Neural cell (in vitro differentiated cells): ENCODE data around the gene RGS3. TPM values are rescaled to one million over a fixed set of nuclear protein-coding genes. Genes with fewer than 3 reads are reported as not detected.

Source experiments
- H2AFZ ChIP-seq: fragments of 200-600, 300-800 bp; sonication (generic), shearing (Covaris generic); 2 replicates; pipeline ENCODE4 v1.6.0; 2014; ENCODE audit warnings: low read depth, mild to moderate bottlenecking, antibody characterized with exemption, low read length, moderate library complexity
- H3F3A ChIP-seq: fragments of 200-600 bp; shearing (Covaris generic); 2 replicates; pipeline ENCODE4 v1.6.1; 2016; ENCODE audit warnings: mild to moderate bottlenecking, moderate library complexity, mixed read lengths, antibody characterized with exemption, low read length; ENCODE audit not compliant: insufficient read depth, poor library complexity, severe bottlenecking
- H3K27ac ChIP-seq: fragments of 200-600, 300-800 bp; sonication (generic), shearing (Covaris generic); 2 replicates; pipeline ENCODE4 v1.5.1; 2014; ENCODE audit warnings: mild to moderate bottlenecking, low read length, moderate library complexity
- H3K27me3 ChIP-seq: fragments of 300-800, 200-600 bp; sonication (generic), shearing (Covaris generic); 2 replicates; pipeline ENCODE4 v1.6.0; 2014; ENCODE audit warnings: mild to moderate bottlenecking, low read depth, low read length, moderate library complexity; ENCODE audit not compliant: insufficient read depth
- H3K36me3 ChIP-seq: fragments of 300-800, 200-600 bp; sonication (generic), shearing (Covaris generic); 2 replicates; pipeline ENCODE4 v1.5.1; 2014; ENCODE audit warnings: mild to moderate bottlenecking, antibody characterized with exemption, low read length, moderate library complexity; ENCODE audit not compliant: insufficient read depth
- H3K4me2 ChIP-seq: fragments of 300-800, 200-600 bp; sonication (generic), shearing (Covaris generic); 2 replicates; pipeline ENCODE4 v1.6.0; 2014; ENCODE audit warnings: mild to moderate bottlenecking, low read length
- H3K4me3 ChIP-seq: fragments of 300-800, 200-600 bp; sonication (generic), shearing (Covaris generic); 2 replicates; pipeline ENCODE4 v1.5.1; 2014; ENCODE audit warnings: mild to moderate bottlenecking, low read length, moderate library complexity
- H3K79me2 ChIP-seq: fragments of 200-600 bp; shearing (Covaris generic); replicated peaks from 2 replicates; pipeline ENCODE4 v1.6.0; 2014; ENCODE audit warnings: mild to moderate bottlenecking, low read length, moderate library complexity; ENCODE audit not compliant: insufficient read depth
- H3K9ac ChIP-seq: fragments of 300-800, 200-600 bp; sonication (generic), shearing (Covaris generic); 2 replicates; pipeline ENCODE4 v1.6.1; 2016; ENCODE audit warnings: mild to moderate bottlenecking, low read length, mixed read lengths
- H3K9me2 ChIP-seq: fragments of 200-600 bp; shearing (Covaris generic); 2 replicates; pipeline ENCODE4 v1.6.1; 2016; ENCODE audit warnings: mild to moderate bottlenecking, low read length, mixed read lengths; ENCODE audit not compliant: insufficient read depth
- H3K9me3 ChIP-seq: fragments of 200-600, 300-800 bp; sonication (generic), shearing (Covaris generic); 2 replicates; pipeline ENCODE4 v1.6.1; 2016; ENCODE audit warnings: mild to moderate bottlenecking, mixed run types, low read length, moderate library complexity, mixed read lengths
- H4K20me1 ChIP-seq: fragments of 200-600 bp; shearing (Covaris generic); 2 replicates; pipeline ENCODE4 v1.6.1; 2016; ENCODE audit warnings: mild to moderate bottlenecking, mixed run types; ENCODE audit not compliant: insufficient read depth
- EP300 ChIP-seq: fragments of 450-650 bp; conservative IDR thresholded peaks from 2 replicates; pipeline ENCODE4 v1.6.1; 2014; ENCODE audit warnings: antibody characterized with exemption, mild to moderate bottlenecking, moderate library complexity; ENCODE audit not compliant: poor library complexity, severe bottlenecking
- EZH2 ChIP-seq: fragments of 200-600, 300-800 bp; shearing (Covaris generic), sonication (generic); IDR thresholded peaks from 2 replicates; pipeline ENCODE4 v1.6.1; 2014; ENCODE audit warnings: antibody characterized with exemption, low read length, borderline replicate concordance, mild to moderate bottlenecking; ENCODE audit not compliant: insufficient read depth, poor library complexity, severe bottlenecking
- MXI1 ChIP-seq: fragments of 450-650 bp; conservative IDR thresholded peaks from 2 replicates; pipeline ENCODE4 v1.6.1; 2014; ENCODE audit warnings: antibody characterized with exemption, mild to moderate bottlenecking; ENCODE audit not compliant: poor library complexity, severe bottlenecking
- POLR2AphosphoS5 ChIP-seq: IDR thresholded peaks from 2 replicates; pipeline ENCODE4 v1.6.1; 2012
- RAD21 ChIP-seq: fragments of 450-650 bp; conservative IDR thresholded peaks from 2 replicates; pipeline ENCODE4 v1.6.1; 2014; ENCODE audit warnings: antibody characterized with exemption, mild to moderate bottlenecking, moderate library complexity
- REST ChIP-seq: IDR thresholded peaks from 2 replicates; pipeline ENCODE4 v1.6.1; 2012; ENCODE audit warnings: borderline replicate concordance
- SMC3 ChIP-seq: fragments of 450-650 bp; conservative IDR thresholded peaks from 2 replicates; pipeline ENCODE4 v1.6.1; 2014; ENCODE audit warnings: antibody characterized with exemption, mild to moderate bottlenecking, moderate library complexity; ENCODE audit not compliant: poor library complexity
- TAF1 ChIP-seq: IDR thresholded peaks from 2 replicates; pipeline ENCODE4 v1.6.1; 2012; ENCODE audit warnings: low read depth
- polyA plus RNA-seq: library from polyadenylated mRNA; depleted of rRNA; stranded (reverse); fragments of >200 nt; gene quantifications from 2 replicates; pipeline ENCODE4 v1.2.3, GENCODE V29; 2014
- TF ChIP-seq, protein P1 (sequence below): fragments of 450-650 bp; IDR thresholded peaks from 2 replicates; pipeline ENCODE4 v1.5.1; 2014; ENCODE audit warnings: antibody characterized with exemption, mild to moderate bottlenecking, moderate library complexity; ENCODE audit not compliant: poor library complexity, severe bottlenecking

The RGS3 gene
- polyA plus RNA-seq, 1 donor from 2014 or later, result 25.3 TPM

DNA sequence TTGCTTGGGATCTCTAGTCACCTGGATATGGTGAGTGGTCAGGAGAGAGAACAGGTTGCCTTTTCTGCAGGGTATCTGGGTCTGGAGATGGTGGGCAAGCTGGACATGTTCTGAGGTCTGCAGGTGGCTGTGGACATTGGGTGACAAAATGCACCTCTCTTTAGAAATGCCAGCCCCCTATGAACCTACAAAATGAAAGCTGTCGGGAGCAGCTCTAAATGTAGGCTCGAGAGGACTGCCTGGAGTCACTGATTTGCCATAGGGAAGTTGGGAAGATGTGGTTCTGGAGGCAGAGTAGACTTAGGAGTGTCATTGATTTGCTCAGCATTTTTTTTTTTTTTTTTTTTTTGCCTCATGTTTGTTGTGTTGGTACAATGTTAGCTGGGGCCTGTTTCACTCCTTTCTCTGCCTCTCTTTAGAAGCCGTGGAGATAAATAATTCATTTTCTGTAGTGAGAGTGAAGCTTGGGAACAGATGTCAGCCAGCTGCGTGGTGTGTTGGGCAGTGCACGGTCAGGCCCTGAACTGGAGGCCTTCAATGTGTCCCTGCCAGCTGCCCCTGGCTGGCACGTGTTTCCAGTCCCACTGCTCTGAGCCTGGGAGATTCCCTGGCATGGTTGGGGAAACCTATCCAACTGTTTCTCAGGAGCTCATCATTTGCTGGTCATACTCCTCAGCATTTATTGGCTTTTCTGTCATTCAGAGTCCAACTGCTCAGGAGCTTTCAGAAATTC lies 5.4 kb downstream of the RGS3 start:
- TF ChIP-seq EP300 (no peak), REST (no peak), MXI1 (no peak), POLR2AphosphoS5 (no peak), EZH2 (no peak), SMC3 (no peak), TAF1 (no peak), RAD21 (no peak)
- TF ChIP-seq, protein P1, sequence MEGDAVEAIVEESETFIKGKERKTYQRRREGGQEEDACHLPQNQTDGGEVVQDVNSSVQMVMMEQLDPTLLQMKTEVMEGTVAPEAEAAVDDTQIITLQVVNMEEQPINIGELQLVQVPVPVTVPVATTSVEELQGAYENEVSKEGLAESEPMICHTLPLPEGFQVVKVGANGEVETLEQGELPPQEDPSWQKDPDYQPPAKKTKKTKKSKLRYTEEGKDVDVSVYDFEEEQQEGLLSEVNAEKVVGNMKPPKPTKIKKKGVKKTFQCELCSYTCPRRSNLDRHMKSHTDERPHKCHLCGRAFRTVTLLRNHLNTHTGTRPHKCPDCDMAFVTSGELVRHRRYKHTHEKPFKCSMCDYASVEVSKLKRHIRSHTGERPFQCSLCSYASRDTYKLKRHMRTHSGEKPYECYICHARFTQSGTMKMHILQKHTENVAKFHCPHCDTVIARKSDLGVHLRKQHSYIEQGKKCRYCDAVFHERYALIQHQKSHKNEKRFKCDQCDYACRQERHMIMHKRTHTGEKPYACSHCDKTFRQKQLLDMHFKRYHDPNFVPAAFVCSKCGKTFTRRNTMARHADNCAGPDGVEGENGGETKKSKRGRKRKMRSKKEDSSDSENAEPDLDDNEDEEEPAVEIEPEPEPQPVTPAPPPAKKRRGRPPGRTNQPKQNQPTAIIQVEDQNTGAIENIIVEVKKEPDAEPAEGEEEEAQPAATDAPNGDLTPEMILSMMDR, result no peak
- Histone ChIP-seq H3K4me3 (no peak overlapping the region), H4K20me1 (no peaks in the 10 kb centered on the region), H3K4me2 (no peak overlapping the region), H2AFZ (no peak overlapping the region), H3K36me3 (no peaks in the 10 kb centered on the region), H3K9me3 (no peaks in the 10 kb centered on the region), H3K27ac (no peak overlapping the region), H3K9ac (no peak overlapping the region), H3F3A (no peaks in the 10 kb centered on the region), H3K27me3 (peaks cover 3% of the 10 kb centered on the region), H3K9me2 (no peaks in the 10 kb centered on the region), H3K79me2 (no peaks in the 10 kb centered on the region)

- Histone ChIP-seq H3K4me2 (no peak overlapping the region), H3K27ac (no peak overlapping the region), H4K20me1 (no peaks in the 10 kb centered on the region), H3K79me2 (no peaks in the 10 kb centered on the region), H3F3A (no peaks in the 10 kb centered on the region), H3K9me3 (no peaks in the 10 kb centered on the region), H3K9ac (no peak overlapping the region), H3K9me2 (no peaks in the 10 kb centered on the region), H2AFZ (no peak overlapping the region), H3K36me3 (no peaks in the 10 kb centered on the region), H3K27me3 (no peaks in the 10 kb centered on the region), H3K4me3 (no peak overlapping the region)
- TF ChIP-seq, protein P1, result no peak
- no peak for TF ChIP-seq EZH2
- no peak for TF ChIP-seq REST
- no peak for TF ChIP-seq SMC3
- no peak for TF ChIP-seq POLR2AphosphoS5
- TF ChIP-seq MXI1, result no peak
- no peak for TF ChIP-seq RAD21
- no peak for TF ChIP-seq TAF1
- TF ChIP-seq EP300, result no peak
Measured at GRCh38 chr9:113471143-113471542, 7.6 kb downstream of the RGS3 start.
